OCI-M2 (cell line): ENCODE results near the gene DGKH.

Source experiments
- DNase-seq: peaks from one replicate; lab custom pipeline; 2025; ENCODE audit not compliant: unreplicated experiment; lab: John Stamatoyannopoulos, UW

Gene DGKH

DNA sequence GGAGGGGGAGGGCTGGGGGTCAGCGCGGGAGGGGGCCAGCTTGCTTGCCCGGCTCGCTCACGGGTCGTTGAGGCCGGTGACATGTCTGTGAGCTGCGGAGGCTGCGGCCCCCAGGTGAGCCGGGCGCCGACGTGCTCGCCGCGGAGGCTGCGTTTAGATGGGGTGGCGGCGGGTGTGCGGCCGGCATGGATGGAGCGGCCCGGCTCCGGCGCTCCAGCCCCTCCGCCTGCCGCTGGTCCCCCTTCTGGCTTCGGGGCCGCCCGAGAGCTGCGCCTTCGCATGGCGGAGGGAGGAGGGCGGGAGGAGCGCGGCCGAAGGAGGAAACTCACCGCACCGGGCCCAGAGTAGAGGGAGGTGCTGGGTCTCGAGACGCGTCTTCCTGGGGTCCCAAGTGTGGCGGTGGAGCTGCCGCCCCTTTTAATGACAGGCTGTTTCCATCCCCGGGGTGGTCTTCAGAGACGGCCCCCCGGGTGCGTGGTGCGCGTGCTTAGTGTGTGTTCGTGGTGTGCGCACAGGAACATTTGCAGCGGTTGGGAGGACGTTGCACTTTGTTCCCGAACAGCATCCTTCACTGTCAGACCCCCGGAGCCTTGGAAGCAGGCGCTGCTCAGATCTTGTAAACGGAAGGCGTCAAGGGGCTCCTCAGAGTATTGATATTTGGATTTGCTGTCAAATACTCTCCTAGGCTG is 223.8 kb downstream of the DGKH start, which contains the start of gene AKAP11:
Gene AKAP11 (plus strand): TSS at position 38 of the 689 bp plus-strand sequence. CDS start 14,197 bp downstream, outside the sequence.
- no peak for DNase-seq

DNA sequence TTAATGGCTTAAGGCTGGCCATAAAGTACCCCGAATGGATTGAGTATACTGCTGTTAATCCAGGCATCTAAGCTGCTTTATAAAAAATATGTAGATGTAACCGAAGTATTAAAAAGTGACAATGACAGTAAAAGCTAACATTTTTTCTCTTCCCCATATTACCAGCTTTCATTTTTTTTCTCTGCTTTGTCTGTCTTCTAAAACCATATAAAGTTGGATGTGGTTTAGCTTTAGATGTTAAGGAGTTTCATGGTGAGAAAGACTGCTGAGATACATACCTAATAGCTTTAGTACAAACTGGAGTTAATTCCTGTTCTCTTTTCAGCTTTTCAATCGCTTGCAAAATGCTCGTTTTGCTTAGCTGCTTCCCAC is 224.3 kb downstream of the DGKH start:
- no peak for DNase-seq

DNA sequence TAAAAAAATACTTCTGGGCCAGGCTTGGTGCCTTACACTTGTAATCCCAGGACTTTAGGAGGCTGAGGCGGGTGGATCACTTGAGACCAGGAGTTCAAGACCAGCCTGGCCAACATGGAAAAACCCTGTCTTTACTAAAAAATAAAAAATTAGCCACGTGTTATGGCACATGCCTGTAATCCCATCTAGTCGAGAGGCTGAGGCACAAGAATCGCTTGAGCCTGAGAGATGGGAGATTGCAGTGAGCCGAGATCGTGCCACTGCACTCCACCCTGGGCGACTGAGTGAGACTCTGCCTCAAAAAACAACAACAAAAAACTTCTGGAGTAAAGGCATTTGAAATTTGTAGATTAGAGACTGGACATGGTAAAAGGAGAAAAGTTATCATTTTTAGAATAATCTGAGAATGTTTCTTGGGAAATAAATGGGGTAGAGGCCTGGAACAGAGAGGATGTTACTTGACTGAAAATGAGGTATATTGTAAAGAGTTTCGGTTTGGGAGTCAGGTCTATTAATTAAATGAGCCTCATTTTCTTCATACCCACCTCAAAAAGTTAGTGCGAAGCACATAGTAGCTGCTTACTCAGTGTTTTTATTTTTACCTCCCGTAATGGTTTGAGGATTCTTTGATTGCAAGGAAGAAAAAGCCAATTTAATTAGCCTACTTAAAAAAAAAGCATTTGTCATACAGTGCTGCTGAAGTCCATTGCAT is 226.1 kb downstream of the DGKH start:
- DNase-seq, result no peak

DNA sequence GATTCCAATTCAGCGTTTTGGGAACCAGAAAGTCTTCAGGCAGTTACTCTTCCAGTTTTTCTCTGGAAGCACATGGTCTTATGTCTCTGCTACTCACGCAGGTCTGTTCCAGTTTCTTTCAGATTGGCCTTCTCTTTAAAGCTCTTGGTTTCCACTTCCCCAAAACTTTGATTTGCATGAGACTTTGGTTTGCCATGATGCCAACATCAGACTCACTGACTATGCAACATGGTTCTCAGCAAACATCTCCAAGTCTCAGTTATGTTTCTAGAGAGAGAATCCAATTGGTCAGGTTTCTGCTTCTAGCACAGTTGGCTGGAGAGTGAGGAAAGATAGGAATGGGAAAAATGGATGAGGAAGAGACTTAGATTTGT is 226.6 kb downstream of the DGKH start:
- DNase-seq, result no peak

DNA sequence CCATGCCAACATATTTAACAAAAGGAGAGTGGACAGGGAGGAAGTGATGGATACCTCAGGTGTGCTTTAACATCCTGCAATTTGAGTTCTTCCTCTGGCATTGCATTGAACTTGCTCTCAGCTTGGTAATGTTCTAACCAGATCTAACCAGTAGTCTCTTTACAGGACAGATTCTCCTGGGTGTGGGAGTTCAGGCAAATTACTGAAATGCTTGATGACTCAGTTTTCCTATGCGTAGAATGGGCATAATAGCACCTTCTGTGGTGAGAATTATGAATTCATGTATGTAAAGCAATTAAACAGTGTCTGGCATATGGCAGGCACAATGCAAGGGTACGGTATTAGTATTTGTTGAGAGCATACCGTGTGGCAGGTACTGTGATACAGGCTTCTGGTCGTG is 227.1 kb downstream of the DGKH start:
- DNase-seq, result no peak

DNA sequence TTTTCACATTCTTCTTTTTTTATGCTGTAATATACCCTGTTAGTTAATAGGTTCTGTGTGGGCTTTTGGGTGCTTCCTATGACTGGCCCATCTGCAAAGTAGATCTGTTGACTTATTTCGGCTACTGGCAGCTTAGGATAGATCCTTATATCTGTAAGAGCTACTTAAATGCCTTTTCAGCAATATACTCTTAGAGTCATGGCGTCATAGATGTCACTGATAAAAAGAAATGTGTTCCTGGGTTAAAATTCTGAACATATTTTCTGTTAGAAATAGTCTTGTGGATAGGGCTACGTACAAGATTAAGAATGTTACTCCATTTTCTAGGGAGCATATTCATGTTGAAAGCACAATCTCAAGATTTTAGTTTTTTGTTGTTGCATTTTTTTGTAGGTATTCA is 228.2 kb downstream of the DGKH start:
- no peak for DNase-seq

DNA sequence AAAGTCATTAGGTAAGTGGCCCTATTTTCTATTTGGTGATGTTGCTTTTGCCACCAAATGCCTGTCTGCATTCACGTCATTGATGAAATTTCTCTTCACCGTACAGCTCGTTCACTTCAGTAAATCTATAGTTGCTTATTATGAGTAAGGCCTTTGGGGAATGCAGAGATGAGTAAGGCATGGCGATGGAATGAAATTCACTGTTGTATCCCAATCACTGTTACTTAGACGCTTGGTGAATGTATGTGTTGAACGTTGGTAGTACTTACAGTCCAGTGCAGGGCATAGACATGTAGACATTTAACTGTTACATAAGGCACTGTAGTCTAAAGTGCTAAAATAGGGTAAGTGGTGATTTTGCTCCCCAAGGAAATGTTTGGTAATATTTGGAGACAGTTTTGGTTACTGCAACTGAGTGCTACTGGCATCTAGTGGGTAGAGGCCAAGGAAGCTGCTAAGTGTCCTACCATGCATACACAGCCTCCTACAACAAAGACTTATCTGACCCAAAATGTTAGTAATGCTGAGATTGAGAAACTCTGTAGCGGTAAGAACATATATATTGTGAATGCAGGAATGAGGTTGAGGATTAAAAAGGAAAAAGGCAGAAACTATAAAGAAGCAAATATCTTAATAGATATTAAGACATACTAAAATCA is 229.3 kb downstream of the DGKH start:
- no peak for DNase-seq

DNA sequence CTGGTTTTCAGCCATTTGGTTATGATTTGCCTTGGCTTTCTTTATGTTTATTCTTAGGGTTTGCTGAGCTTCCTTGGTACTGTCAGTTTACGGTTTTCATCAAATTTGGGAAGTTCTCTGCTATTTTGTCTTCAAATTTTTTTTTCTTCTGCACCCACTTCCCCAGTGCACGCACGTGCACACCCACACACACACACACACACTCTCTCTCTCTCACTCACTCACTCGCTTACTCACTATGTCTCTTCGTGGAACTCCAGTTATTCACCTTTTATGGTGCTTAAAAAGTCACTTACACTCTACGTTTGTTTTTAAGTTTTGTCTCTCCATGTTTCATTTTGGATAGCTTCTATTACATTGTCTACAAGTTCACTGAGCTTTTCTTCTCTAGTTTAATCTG is 230.6 kb downstream of the DGKH start:
- DNase-seq, result no peak

DNA sequence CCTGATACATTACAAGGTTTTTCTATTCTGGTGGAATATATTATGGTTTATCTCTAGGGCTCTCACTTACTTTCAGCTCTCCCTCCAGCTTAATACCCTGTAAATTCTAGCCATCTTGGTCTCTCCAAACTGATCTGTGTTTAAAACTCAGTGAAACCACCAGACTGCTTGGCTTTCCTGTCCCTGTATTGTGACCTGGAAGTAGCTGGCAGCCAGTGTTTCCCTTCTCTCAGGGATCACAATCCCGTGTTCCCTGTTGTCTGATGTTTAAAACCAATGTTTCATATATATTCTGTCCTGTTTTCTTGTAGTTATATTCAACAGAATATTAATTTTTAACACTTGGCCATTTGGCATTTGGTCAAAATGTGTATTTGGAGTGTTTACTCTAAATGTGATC is 231.5 kb downstream of the DGKH start:
- DNase-seq, result no peak

DNA sequence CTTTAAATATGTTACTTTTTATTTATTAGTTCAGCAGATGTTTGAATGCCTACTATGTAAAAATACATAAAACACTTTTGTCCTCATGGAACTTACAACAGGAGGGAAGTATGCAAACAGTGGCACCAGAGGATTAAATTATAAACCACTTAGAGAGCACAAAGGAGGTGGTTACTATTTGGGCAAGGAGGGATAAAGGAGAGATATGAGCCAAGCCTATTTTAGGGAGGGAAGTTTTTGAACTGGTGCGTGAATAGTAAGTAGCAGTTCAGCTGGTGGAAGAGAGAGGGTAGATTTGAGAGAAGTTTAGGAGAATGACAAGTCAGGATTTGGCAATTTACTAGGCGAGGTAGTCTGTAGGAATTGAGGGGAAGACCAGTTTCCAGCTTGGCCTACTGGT is 232.1 kb downstream of the DGKH start:
- no peak for DNase-seq

DNA sequence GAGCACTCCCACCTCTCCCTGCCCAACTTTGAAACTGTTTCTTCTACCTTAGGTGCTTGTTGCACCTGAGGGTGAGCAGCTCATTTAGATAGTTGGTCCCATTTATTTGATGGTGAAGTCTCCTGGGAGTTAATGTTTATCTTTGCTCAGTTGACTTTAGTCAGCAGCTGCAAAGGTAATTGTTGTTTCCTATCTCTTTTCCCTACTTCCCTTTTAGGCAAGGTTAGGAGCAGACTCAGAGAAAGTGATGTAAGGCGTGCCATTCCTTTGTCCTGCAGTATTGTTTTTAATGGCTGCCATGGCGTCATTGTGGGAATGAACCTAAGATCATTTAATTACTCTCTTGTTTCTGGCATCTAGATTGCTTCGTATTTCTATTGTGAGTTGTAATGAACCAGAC is 235.1 kb downstream of the DGKH start:
- no peak for DNase-seq

DNA sequence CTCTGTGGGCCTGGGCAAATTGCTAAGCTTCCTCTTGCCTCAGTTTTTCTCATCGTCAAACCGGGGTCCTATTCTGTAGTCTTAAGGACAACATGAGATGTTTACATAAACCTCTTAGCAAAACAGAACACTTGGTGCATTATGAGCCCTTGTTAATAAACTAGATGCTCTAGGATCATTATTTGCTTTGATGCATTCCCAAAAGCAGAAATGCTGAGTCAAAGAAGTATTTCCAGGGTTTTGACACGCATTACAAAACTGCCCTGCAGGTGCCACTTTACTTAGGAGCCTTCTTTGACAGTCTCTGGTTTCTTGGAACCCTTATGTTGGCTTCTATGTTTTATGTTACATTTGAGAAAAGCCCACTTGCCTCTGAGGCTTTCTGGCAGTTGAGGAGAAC is 235.6 kb downstream of the DGKH start:
- no peak for DNase-seq
